HepG2 (cell line): ENCODE results near the gene SYPL2. TPM values are rescaled to one million over a fixed set of nuclear protein-coding genes. Genes with fewer than 3 reads are reported as not detected.
A peak's percentile ranks its signal among the peaks of the same experiment; 100 is the strongest.

Source experiments
- KLF15 ChIP-seq: sonication (generic); formaldehyde crosslinking; IDR thresholded peaks from 2 replicates; pipeline ENCODE4 v1.8.1; 2023; ENCODE audit warnings: borderline replicate concordance, mild to moderate bottlenecking, inconsistent platforms, missing genetic modification reagents, mixed read lengths
- ONECUT2 ChIP-seq: sonication (generic); formaldehyde crosslinking; IDR thresholded peaks from 2 replicates; pipeline ENCODE4 v1.4.0; 2020; ENCODE audit warnings: missing genetic modification reagents
- PHF20 ChIP-seq: sonication (generic); formaldehyde crosslinking; IDR thresholded peaks from 2 replicates; pipeline ENCODE4 v1.5.0; 2020; ENCODE audit warnings: mild to moderate bottlenecking, missing genetic modification reagents
- POLR2A ChIP-seq, 2 experiments: IDR thresholded peaks; 2 replicates each; pipeline ENCODE4 v1.6.1; 2011; ENCODE audit warnings: low read depth in 2 of 2, low read length in 2 of 2, mild to moderate bottlenecking in 1 of 2, moderate library complexity in 1 of 2; ENCODE audit not compliant: insufficient read depth in 1 of 2
- SETDB1 ChIP-seq: sonication (generic); formaldehyde crosslinking; IDR thresholded peaks from 2 replicates; pipeline ENCODE4 v1.5.1; 2020; ENCODE audit warnings: missing genetic modification reagents, mild to moderate bottlenecking, borderline replicate concordance
- SNAI1 ChIP-seq: sonication (generic); formaldehyde crosslinking; IDR thresholded peaks from 2 replicates; pipeline ENCODE4 v1.5.0; 2020; ENCODE audit warnings: mild to moderate bottlenecking, missing genetic modification reagents, borderline replicate concordance
- SOX13 ChIP-seq, 3 experiments: fragments of 450-650 bp in 1 of 3; sonication (generic) in 1 of 3; formaldehyde crosslinking in 1 of 3; IDR thresholded peaks in 2 of 3; conservative IDR thresholded peaks in 1 of 3; 2 replicates each; pipeline versions ENCODE4 v1.5.0 to v1.6.1; 2016 to 2020; ENCODE audit warnings: antibody characterized with exemption in 1 of 3, mild to moderate bottlenecking in 1 of 3, missing compliant biosample characterization in 1 of 3, missing genetic modification reagents in 1 of 3, moderate library complexity in 1 of 3
- TAF15 ChIP-seq: fragments of 200-400 bp; formaldehyde crosslinking; IDR thresholded peaks from one replicate; pipeline ENCODE4 v1.6.1; 2018; ENCODE audit warnings: mild to moderate bottlenecking, low read depth, low read length; ENCODE audit not compliant: poor library complexity, severe bottlenecking
- ZFP36L1 ChIP-seq: sonication (generic); formaldehyde crosslinking; IDR thresholded peaks from 2 replicates; pipeline ENCODE4 v1.8.0; 2022; ENCODE audit warnings: mild to moderate bottlenecking, missing genetic modification reagents, moderate library complexity
- ZNF101 ChIP-seq: sonication (generic); formaldehyde crosslinking; IDR thresholded peaks from 2 replicates; pipeline ENCODE4 v1.4.0; 2020; ENCODE audit warnings: mild to moderate bottlenecking, low read depth, missing genetic modification reagents, borderline replicate concordance
- ZNF3 ChIP-seq: IDR thresholded peaks from 2 replicates; pipeline ENCODE4 v1.7.0; 2017; ENCODE audit warnings: inconsistent platforms
- ZNF557 ChIP-seq: sonication (generic); formaldehyde crosslinking; IDR thresholded peaks from 2 replicates; pipeline ENCODE4 v1.4.0; 2020; ENCODE audit warnings: missing genetic modification reagents
- ZNF670 ChIP-seq: sonication (generic); formaldehyde crosslinking; IDR thresholded peaks from 2 replicates; pipeline ENCODE4 v1.8.0; 2022; ENCODE audit warnings: mild to moderate bottlenecking, missing genetic modification reagents, borderline replicate concordance
- ZNF747 ChIP-seq: sonication (generic); formaldehyde crosslinking; IDR thresholded peaks from 2 replicates; pipeline ENCODE4 v1.8.1; 2023; ENCODE audit warnings: missing genetic modification reagents, mild to moderate bottlenecking, borderline replicate concordance
- ZNF841 ChIP-seq: sonication (generic); formaldehyde crosslinking; IDR thresholded peaks from 2 replicates; pipeline ENCODE4 v1.8.1; 2023; ENCODE audit warnings: missing genetic modification reagents, borderline replicate concordance
- polyA plus RNA-seq, 8 experiments: library from polyadenylated mRNA; depleted of rRNA in 3 of 8; stranded (reverse) in 7 of 8; unstranded in 1 of 8; fragments of >200 nt; fragmentation: Illumina TruSeq in 4 of 8; extraction: Trizol in 4 of 8; gene quantifications; 2 replicates each; pipeline versions ENCODE4 v1.2.1 to v1.2.3, GENCODE V29; 2011 to 2016; ENCODE audit warnings: low read depth in 4 of 8, missing spikeins in 1 of 8, mixed read lengths in 1 of 8; ENCODE audit not compliant: insufficient read depth in 1 of 8
- total RNA-seq, 5 experiments: library from RNA; depleted of rRNA; stranded (reverse); fragments of >200 nt; fragmentation: Illumina TruSeq; extraction: Trizol; gene quantifications; 2 replicates each; pipeline ENCODE4 v1.2.3, GENCODE V29; 2016; ENCODE audit warnings: low read depth in 1 of 5
- TF ChIP-seq, protein P1 (sequence below): sonication (generic); formaldehyde crosslinking; IDR thresholded peaks from 2 replicates; pipeline ENCODE4 v1.5.0; 2020; ENCODE audit warnings: mild to moderate bottlenecking, missing genetic modification reagents
- TF ChIP-seq, protein P2 (sequence below): IDR thresholded peaks from 2 replicates; pipeline ENCODE4 v1.6.1; 2016; ENCODE audit warnings: missing compliant biosample characterization, missing genetic modification reagents, borderline replicate concordance
- TF ChIP-seq, protein P3 (sequence below), 2 experiments: sonication (generic) in 1 of 2; formaldehyde crosslinking in 1 of 2; IDR thresholded peaks; 2 replicates each; pipeline versions ENCODE4 v1.5.1 to v1.6.1; 2011 to 2020; ENCODE audit warnings: borderline replicate concordance in 1 of 2, low read depth in 1 of 2, low read length in 1 of 2, mild to moderate bottlenecking in 1 of 2, missing genetic modification reagents in 1 of 2, moderate library complexity in 1 of 2
- TF ChIP-seq, protein P4 (sequence below): IDR thresholded peaks from 2 replicates; pipeline ENCODE4 v1.6.1; 2012; ENCODE audit warnings: inconsistent platforms
- TF ChIP-seq, protein P5 (sequence below): sonication (generic); formaldehyde crosslinking; IDR thresholded peaks from 2 replicates; pipeline ENCODE4 v1.5.0; 2020; ENCODE audit warnings: mild to moderate bottlenecking, missing genetic modification reagents, borderline replicate concordance

SYPL2 gene
- total and polyA plus RNA-seq, 2 of the 13 experiments (the other 11 are each of a cell fraction or from before 2014, with no cell fraction given), result 0.17 to 0.24 TPM

DNA sequence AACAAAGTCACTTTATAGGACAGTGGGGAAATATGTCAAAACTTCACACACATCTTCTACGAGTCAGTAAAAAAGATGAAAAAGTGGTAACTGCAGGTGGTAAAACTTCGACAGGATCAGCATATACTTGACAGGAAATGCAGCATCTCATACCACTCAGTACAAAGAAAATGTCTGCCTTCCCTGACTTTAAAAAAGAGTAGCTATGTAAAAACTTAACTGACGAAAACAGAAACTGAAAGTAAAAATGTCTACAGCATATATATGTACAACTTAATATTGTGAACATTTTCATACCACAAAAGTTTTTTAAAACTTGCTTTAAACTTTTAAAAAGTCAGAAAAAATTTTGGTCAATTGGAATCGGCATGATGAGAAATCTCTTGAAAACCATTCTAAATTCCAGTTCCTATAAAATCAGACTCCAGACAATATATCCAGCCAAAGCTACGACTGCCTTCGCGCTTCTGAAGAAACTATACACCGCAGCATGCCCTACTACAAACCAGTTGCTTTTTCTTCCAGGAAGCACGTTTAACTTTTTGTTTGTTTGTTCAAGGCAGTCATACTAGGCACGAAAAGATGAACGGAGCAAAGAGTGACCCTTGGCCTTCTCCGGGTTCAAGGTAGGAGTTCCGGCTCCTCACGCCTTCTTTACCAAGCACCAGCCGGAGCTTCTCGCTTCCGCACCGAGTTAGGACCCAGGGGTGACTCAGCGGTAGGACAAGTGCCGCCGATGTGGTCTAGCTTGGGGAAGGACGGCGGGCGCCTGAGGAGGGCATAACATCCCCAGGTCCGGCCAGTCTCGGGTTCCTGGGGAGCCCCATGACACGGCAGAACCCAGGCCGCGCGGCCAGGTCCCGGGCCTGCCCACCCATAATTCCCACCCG, 40.7 kb upstream of the SYPL2 start (continued):
- TF ChIP-seq, protein P1, sequence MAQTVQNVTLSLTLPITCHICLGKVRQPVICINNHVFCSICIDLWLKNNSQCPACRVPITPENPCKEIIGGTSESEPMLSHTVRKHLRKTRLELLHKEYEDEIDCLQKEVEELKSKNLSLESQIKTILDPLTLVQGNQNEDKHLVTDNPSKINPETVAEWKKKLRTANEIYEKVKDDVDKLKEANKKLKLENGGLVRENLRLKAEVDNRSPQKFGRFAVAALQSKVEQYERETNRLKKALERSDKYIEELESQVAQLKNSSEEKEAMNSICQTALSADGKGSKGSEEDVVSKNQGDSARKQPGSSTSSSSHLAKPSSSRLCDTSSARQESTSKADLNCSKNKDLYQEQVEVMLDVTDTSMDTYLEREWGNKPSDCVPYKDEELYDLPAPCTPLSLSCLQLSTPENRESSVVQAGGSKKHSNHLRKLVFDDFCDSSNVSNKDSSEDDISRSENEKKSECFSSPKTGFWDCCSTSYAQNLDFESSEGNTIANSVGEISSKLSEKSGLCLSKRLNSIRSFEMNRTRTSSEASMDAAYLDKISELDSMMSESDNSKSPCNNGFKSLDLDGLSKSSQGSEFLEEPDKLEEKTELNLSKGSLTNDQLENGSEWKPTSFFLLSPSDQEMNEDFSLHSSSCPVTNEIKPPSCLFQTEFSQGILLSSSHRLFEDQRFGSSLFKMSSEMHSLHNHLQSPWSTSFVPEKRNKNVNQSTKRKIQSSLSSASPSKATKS, result no peak
- no peak for TF ChIP-seq ZNF101 (CRISPR knock-in tag)
- no peak for TF ChIP-seq SOX13 (IDR thresholded peaks at IDR 0.05)
- no peak for TF ChIP-seq SOX13 (CRISPR knock-in tag; conservative IDR thresholded peaks at IDR 0.05 in 1 of 2, IDR thresholded peaks at IDR 0.05 in 1 of 2)
- TF ChIP-seq, protein P2, sequence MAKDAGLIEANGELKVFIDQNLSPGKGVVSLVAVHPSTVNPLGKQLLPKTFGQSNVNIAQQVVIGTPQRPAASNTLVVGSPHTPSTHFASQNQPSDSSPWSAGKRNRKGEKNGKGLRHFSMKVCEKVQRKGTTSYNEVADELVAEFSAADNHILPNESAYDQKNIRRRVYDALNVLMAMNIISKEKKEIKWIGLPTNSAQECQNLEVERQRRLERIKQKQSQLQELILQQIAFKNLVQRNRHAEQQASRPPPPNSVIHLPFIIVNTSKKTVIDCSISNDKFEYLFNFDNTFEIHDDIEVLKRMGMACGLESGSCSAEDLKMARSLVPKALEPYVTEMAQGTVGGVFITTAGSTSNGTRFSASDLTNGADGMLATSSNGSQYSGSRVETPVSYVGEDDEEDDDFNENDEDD, result no peak
- no peak for TF ChIP-seq ZNF841 (CRISPR knock-in tag)
- TF ChIP-seq, protein P3, sequence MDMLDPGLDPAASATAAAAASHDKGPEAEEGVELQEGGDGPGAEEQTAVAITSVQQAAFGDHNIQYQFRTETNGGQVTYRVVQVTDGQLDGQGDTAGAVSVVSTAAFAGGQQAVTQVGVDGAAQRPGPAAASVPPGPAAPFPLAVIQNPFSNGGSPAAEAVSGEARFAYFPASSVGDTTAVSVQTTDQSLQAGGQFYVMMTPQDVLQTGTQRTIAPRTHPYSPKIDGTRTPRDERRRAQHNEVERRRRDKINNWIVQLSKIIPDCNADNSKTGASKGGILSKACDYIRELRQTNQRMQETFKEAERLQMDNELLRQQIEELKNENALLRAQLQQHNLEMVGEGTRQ (IDR thresholded peaks at IDR 0.05; ENCODE audit: low read depth, low read length), result no peak
- TF ChIP-seq, protein P3 (CRISPR knock-in tag; IDR thresholded peaks at IDR 0.05; ENCODE audit: borderline replicate concordance), result no peak
- no peak for TF ChIP-seq ZNF3 (CRISPR knock-in tag)
- no peak for TF ChIP-seq ZNF747 (CRISPR knock-in tag)
- no peak for TF ChIP-seq SETDB1 (CRISPR knock-in tag)
- TF ChIP-seq ZNF557, result no peak
- TF ChIP-seq ZNF670 (CRISPR knock-in tag), result no peak
- TF ChIP-seq POLR2A (IDR thresholded peaks at IDR 0.05; ENCODE audit: insufficient read depth in 1 of 2, low read depth in 2 of 2, low read length in 2 of 2), result no peak
- TF ChIP-seq, protein P4, sequence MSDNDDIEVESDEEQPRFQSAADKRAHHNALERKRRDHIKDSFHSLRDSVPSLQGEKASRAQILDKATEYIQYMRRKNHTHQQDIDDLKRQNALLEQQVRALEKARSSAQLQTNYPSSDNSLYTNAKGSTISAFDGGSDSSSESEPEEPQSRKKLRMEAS, result no peak
- peak; percentile 46 for TF ChIP-seq TAF15
- TF ChIP-seq ZFP36L1 (CRISPR knock-in tag), result 0 out of 2 replicates have a peak, but pooled peaks have one; percentile 26
- TF ChIP-seq ONECUT2 (CRISPR knock-in tag), result no peak
- TF ChIP-seq, protein P5, sequence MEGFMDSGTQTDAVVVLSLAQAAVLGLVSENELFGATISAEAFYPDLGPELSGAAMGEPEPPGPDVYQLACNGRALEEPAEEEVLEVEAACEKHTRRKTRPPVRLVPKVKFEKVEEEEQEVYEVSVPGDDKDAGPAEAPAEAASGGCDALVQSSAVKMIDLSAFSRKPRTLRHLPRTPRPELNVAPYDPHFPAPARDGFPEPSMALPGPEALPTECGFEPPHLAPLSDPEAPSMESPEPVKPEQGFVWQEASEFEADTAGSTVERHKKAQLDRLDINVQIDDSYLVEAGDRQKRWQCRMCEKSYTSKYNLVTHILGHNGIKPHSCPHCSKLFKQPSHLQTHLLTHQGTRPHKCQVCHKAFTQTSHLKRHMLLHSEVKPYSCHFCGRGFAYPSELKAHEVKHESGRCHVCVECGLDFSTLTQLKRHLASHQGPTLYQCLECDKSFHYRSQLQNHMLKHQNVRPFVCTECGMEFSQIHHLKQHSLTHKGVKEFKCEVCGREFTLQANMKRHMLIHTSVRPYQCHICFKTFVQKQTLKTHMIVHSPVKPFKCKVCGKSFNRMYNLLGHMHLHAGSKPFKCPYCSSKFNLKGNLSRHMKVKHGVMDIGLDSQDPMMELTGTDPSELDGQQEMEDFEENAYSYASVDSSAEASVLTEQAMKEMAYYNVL (CRISPR knock-in tag), result no peak
- TF ChIP-seq KLF15 (CRISPR knock-in tag), result no peak
- TF ChIP-seq PHF20 (CRISPR knock-in tag), result no peak
- TF ChIP-seq SNAI1 (CRISPR knock-in tag), result no peak
